D721Med (cell line): ENCODE measurements around the gene PAX7.

ENCODE experiments used
- DNase-seq: peaks from one replicate; pipeline ENCODE4 v3.0.0; 2011; ENCODE audit warnings: low spot score; ENCODE audit not compliant: insufficient read length
- FAIRE-seq: peaks from 2 replicates; lab custom pipeline; 2011; peaks lifted over from hg19 to GRCh38; lab: Jason Lieb, UNC
- CTCF ChIP-seq: IDR thresholded peaks from 2 replicates; pipeline ENCODE4 v1.5.1; 2012; ENCODE audit warnings: mild to moderate bottlenecking, control low read depth; ENCODE audit not compliant: insufficient read depth; ENCODE audit errors: missing control alignments

Gene PAX7

GRCh38 chr1:18781031-18781430 is 150.4 kb downstream of the PAX7 start:
- no peak for DNase-seq
- TF ChIP-seq CTCF, result no peak
- FAIRE-seq, result no peak

- no peak for TF ChIP-seq CTCF
- FAIRE-seq (no peak), DNase-seq (no peak)
Observed at GRCh38 chr1:18783705-18784481, 153.2 kb downstream of the PAX7 start.

DNA sequence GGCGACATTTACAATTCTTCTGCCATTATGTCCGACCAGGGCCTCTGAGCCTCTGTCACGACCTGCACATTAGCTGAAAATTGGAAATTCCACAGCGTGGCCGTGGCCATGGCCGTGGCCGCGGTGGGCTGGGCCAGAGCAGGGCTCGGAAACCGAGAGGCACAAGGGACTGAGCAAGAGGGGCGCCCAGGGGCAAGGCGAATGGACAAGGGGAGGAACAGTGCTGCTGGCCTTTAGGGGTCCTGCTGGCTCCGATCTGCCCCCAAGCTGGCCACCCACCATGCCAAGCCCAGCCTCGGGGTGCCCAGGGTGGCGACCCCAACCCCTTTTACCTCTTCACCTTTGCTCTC is 153.8 kb downstream of the PAX7 start:
- no peak for FAIRE-seq
- no peak for DNase-seq
- no peak for TF ChIP-seq CTCF

- TF ChIP-seq CTCF, result no peak
- FAIRE-seq (no peak), DNase-seq (no peak)
Observed at GRCh38 chr1:18786149-18786548, 155.5 kb downstream of the PAX7 start.

DNA sequence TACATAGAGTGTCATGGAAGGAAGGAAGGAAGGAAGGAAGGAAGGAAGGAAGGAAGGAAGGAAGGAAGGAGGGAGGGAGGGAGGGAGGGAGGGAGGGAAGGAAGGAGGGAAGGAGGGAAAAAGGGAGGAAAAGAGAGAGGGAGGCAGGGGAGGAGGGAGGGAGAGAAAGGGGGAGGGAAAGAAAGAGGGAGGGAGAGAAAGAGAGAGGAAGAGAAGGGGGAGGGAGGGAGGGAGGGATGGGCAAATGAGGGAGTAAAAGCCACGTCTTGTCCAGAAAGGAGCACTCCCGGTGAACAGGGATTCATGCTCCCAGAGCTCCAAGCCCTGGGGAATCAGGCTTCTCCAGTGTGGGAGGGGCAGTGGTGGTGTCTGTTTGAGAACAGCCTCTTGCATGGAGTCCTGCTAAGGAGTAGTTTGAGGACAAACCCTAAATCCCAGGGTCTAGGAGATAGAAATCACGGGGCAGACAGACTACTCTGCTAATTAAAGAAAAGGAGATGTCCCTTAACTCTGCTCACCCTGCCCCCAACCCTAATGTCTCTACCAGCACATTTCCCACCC is 157.3 kb downstream of the PAX7 start:
- FAIRE-seq (no peak), DNase-seq (no peak)
- no peak for TF ChIP-seq CTCF

- TF ChIP-seq CTCF, result no peak
- FAIRE-seq (no peak), DNase-seq (no peak)
Observed at GRCh38 chr1:18789246-18789645, 158.6 kb downstream of the PAX7 start.

GRCh38 chr1:18792747-18793146 is 162.1 kb downstream of the PAX7 start:
- TF ChIP-seq CTCF, result no peak
- DNase-seq (no peak), FAIRE-seq (no peak)
